ENCODE measurements around the gene PPM1K.

The PPM1K gene

GRCh38 chr4:88217169-88217568 is 67.2 kb downstream of the PPM1K start:
- no peak for DNase-seq (ENCODE audit: low read depth in 2 of 2)

GRCh38 chr4:88216395-88216794 is 68.0 kb downstream of the PPM1K start:
- no peak for DNase-seq (ENCODE audit: low read depth in 2 of 2)

- no peak for DNase-seq (ENCODE audit: low read depth in 2 of 2)
Measured at GRCh38 chr4:88215351-88215750, 69.0 kb downstream of the PPM1K start.

- no peak for DNase-seq (ENCODE audit: low read depth in 2 of 2)
Measured at GRCh38 chr4:88212253-88212561, 72.2 kb downstream of the PPM1K start.

GRCh38 chr4:88211473-88212252 is 72.7 kb downstream of the PPM1K start:
- peak in 1 of 2 donors; percentile 10 for DNase-seq (ENCODE audit: low read depth in 2 of 2)

GRCh38 chr4:88208156-88208555 is 76.2 kb downstream of the PPM1K start:
- no peak for DNase-seq (ENCODE audit: low read depth in 2 of 2)

Measured in stimulated activated CD8-positive, alpha-beta memory T cell treated with anti-CD3 and anti-CD28 coated beads, Interleukin-7, amount 100 ng/mL, for 1 hour (primary cell).